Suprapubic skin (tissue), 4 donors: ENCODE data around the gene PAX7. TPM values are rescaled to one million over a fixed set of nuclear protein-coding genes. Genes with fewer than 3 reads are reported as not detected.

Experiments used
- DNase-seq, 2 donors: peaks; one replicate each; pipeline ENCODE4 v3.0.0-alpha.2; 2019; ENCODE audit warnings: low spot score in 2 of 2
- H3K27ac ChIP-seq: fragments of 200-600 bp; sonication (generic); one replicate; pipeline ENCODE4 v1.5.1; 2019
- H3K27me3 ChIP-seq: fragments of 200-600 bp; sonication (generic); one replicate; pipeline ENCODE4 v1.5.1; 2019
- H3K36me3 ChIP-seq: fragments of 200-600 bp; sonication (generic); one replicate; pipeline ENCODE4 v1.5.1; 2019
- H3K4me1 ChIP-seq: fragments of 200-600 bp; sonication (generic); one replicate; pipeline ENCODE4 v1.5.1; 2019
- H3K4me3 ChIP-seq: fragments of 200-600 bp; sonication (generic); one replicate; pipeline ENCODE4 v1.5.1; 2019; ENCODE audit warnings: mild to moderate bottlenecking
- H3K9me3 ChIP-seq: fragments of 200-600 bp; sonication (generic); one replicate; pipeline ENCODE4 v1.5.1; 2019
- EP300 ChIP-seq: sonication (generic); formaldehyde crosslinking; IDR thresholded peaks from one replicate; pipeline ENCODE4 v1.6.1; 2017; ENCODE audit warnings: antibody characterized with exemption
- POLR2A ChIP-seq, 2 donors: fragments of 450-650 bp; IDR thresholded peaks; one replicate each; pipeline ENCODE4 v1.6.1; 2017; ENCODE audit warnings: antibody characterized with exemption in 2 of 2, mild to moderate bottlenecking in 2 of 2, moderate library complexity in 2 of 2
- POLR2AphosphoS5 ChIP-seq, 3 donors: sonication (generic); formaldehyde crosslinking; IDR thresholded peaks; one replicate each; pipeline ENCODE4 v1.6.1; 2017; ENCODE audit warnings: antibody characterized with exemption in 3 of 3
- WGBS: methylation state at CpG from one replicate; pipeline ENCODE4 v1.1.5; 2018; 5-methylcytosine and 5-hydroxymethylcytosine counted together
- total RNA-seq, 4 donors: library from RNA; depleted of rRNA; stranded (reverse); fragments of >200 nt; gene quantifications; one replicate each; pipeline ENCODE4 v1.1.0, GENCODE V29; 2016
- TF ChIP-seq, protein P1 (sequence below), 2 donors: fragments of 200-600 bp in 1 of 2; fragments of 450-650 bp in 1 of 2; sonication (generic) in 1 of 2; IDR thresholded peaks; one replicate each; pipeline ENCODE4 v1.5.1; 2016 to 2019; ENCODE audit warnings: antibody characterized with exemption in 2 of 2, mild to moderate bottlenecking in 1 of 2, moderate library complexity in 1 of 2

Gene PAX7
- total RNA-seq, 4 donors from 2014 or later: 0.08 TPM; not detected in 3

DNA sequence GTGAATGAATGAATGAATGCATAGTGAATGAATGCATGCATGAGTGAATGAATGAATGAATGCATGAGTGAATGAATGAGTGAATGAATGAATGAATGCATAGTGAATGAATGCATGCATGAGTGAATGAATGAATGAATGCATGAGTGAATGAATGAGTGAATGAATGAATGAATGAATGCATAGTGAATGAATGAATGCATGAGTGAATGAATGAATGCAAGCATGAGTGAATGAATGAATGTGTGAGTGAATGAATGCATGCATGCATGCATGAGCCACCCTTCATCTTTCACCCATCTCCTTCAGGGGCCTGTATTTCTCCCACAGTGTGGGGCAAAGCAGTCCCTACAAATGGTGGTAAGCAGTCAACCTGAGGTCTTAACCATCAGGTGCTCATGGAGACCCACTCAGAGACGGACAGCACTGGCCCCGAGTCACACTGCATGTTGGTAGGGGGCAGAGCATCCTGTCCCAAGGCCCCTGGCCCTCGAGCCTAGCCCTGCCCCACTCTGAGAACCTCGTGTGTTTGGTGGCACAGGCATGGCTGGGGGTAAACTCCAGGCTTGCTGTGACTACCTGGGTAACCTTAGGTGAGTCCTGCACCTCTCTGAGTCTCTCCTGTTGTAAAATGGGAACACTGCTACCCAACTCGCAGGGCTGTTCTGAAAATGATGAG is 28.0 kb upstream of the PAX7 start:
- WGBS: 69% methylated on average over 5 of the region's 5 CpGs
- H3K36me3 ChIP-seq: no peaks in the 10 kb centered on the region
- H3K4me1 ChIP-seq: peaks cover 9% of the 10 kb centered on the region
- H3K4me3 ChIP-seq: no peak overlapping the region
- H3K9me3 ChIP-seq: no peaks in the 10 kb centered on the region
- TF ChIP-seq POLR2A (IDR thresholded peaks at IDR 0.05) (no peak), EP300 (no peak), POLR2AphosphoS5 (IDR thresholded peaks at IDR 0.05) (no peak)
- TF ChIP-seq, protein P1, sequence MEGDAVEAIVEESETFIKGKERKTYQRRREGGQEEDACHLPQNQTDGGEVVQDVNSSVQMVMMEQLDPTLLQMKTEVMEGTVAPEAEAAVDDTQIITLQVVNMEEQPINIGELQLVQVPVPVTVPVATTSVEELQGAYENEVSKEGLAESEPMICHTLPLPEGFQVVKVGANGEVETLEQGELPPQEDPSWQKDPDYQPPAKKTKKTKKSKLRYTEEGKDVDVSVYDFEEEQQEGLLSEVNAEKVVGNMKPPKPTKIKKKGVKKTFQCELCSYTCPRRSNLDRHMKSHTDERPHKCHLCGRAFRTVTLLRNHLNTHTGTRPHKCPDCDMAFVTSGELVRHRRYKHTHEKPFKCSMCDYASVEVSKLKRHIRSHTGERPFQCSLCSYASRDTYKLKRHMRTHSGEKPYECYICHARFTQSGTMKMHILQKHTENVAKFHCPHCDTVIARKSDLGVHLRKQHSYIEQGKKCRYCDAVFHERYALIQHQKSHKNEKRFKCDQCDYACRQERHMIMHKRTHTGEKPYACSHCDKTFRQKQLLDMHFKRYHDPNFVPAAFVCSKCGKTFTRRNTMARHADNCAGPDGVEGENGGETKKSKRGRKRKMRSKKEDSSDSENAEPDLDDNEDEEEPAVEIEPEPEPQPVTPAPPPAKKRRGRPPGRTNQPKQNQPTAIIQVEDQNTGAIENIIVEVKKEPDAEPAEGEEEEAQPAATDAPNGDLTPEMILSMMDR (IDR thresholded peaks at IDR 0.05): no peak
- H3K27ac ChIP-seq: no peak overlapping the region
- H3K27me3 ChIP-seq: peaks cover 29% of the 10 kb centered on the region
- DNase-seq: no peak

DNA sequence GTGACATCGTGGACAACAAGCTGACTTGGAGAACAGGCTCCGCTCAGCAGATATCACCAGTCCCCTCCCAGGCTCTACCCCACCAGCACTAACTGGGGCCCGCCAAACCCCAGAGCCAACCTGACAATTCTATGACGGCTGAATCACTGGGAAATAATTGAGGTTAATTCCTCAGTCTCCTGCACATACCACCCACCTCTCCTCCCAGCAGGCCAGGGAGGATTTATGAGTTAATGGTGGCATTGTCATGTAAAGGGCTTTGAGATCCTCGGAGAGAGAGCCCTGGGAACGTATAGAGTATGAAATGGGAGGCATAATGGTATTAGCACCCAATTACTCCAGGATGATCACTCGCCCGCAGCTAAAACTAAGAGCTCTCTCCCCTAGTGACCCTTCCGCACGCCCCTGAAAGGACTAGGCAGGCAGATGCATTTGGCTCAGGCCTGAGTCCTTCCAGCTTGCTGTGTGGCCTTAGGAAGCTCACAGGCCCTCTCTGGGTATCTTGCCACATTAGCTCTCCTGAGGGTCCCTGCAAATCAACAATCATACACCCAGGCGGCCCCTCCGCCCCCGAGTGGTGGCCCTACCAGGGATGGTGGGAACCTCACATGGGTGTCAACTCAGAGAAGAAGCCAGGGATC is 27.3 kb upstream of the PAX7 start:
- TF ChIP-seq POLR2A (IDR thresholded peaks at IDR 0.05) (no peak), EP300 (no peak), POLR2AphosphoS5 (IDR thresholded peaks at IDR 0.05) (no peak)
- TF ChIP-seq, protein P1 (IDR thresholded peaks at IDR 0.05): no peak
- DNase-seq: no peak
- Histone ChIP-seq H3K4me1 (peaks cover 9% of the 10 kb centered on the region), H3K27ac (no peak overlapping the region), H3K9me3 (no peaks in the 10 kb centered on the region), H3K36me3 (no peaks in the 10 kb centered on the region), H3K4me3 (no peak overlapping the region), H3K27me3 (peaks cover 32% of the 10 kb centered on the region)
- WGBS: 66% methylated on average over 5 of the region's 13 CpGs

DNA sequence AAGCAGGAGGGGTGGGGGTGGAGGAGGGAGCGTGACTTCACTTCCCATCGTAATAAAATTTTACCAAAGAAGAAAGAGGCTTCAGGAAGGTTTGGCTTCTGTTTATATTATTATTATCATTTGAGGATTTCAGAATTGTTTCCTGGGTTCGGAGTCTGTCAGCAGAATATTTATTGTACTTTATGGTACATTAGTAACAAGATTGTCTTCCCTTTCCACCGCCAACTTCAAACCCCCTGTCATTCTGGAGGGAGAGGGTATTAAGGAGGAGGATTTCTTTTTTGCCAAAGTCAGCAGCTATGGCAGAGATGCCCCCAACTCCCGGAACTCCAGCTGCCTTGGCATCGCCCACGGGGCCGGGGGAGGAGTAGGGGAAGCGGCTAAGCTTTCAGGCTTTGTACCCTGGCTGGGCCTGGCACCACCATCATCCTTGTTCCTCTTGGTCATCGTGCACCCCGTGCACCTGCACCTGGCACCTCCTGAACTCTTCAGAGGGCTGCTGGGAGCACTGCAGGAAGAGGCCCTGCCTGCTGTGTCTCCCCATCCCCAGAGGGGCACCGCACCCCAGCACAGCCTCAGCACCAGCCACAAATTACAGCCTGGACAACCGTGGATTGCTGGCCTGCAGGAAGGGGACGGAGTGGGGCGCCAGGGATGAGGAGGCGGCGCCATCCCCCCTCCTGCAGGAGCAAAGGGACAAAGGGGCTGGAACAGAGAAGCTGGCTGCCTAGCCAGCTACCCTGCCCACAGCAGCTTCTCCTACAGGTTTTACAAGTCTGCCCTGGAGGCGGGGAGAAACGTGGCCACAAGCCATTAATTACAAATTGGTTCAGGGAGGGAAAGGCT is 24.0 kb upstream of the PAX7 start:
- DNase-seq: peak in 1 of 2 donors; percentile 32
- H3K36me3 ChIP-seq: no peaks in the 10 kb centered on the region
- no peaks in the 10 kb centered on the region for H3K9me3 ChIP-seq
- no peak overlapping the region for H3K27ac ChIP-seq
- peaks cover 4% of the 10 kb centered on the region for H3K4me1 ChIP-seq
- H3K27me3 ChIP-seq: peaks cover 41% of the 10 kb centered on the region
- H3K4me3 ChIP-seq: no peak overlapping the region
- TF ChIP-seq, protein P1 (IDR thresholded peaks at IDR 0.05): no peak
- TF ChIP-seq POLR2A (IDR thresholded peaks at IDR 0.05): no peak
- no peak for TF ChIP-seq EP300
- no peak for TF ChIP-seq POLR2AphosphoS5 (IDR thresholded peaks at IDR 0.05)
- WGBS: 64% methylated on average over 16 of the region's 19 CpGs

DNA sequence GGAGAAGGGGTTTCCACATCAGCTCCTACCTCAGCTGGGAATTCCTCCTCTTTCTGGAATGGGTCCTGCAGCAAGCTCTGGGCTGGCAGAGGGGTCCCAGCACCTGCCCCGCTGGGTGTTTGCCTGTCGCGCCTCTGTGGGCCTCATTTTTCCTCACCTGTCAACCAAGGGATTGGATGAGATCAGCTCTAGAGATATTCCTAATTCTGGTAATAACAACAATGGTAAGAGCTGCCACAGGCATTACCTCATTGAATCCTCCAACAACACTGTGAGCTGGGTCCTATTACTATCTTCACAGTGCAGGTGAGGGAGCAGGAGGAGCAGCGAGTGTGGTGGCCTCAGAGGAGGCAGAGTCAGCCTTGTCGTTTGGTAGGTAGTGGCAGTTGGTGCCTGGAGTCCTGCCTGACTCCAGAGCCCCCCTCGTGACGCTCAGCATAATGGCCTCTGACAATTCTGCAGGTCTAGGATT is 23.3 kb upstream of the PAX7 start:
- no peak overlapping the region for H3K27ac ChIP-seq
- no peaks in the 10 kb centered on the region for H3K36me3 ChIP-seq
- 62% methylated on average over 7 of the region's 7 CpGs for WGBS
- peaks cover 47% of the 10 kb centered on the region for H3K27me3 ChIP-seq
- H3K9me3 ChIP-seq: no peaks in the 10 kb centered on the region
- H3K4me1 ChIP-seq: peaks cover 4% of the 10 kb centered on the region
- no peak overlapping the region for H3K4me3 ChIP-seq
- TF ChIP-seq EP300 (no peak), POLR2AphosphoS5 (IDR thresholded peaks at IDR 0.05) (no peak), POLR2A (IDR thresholded peaks at IDR 0.05) (no peak)
- TF ChIP-seq, protein P1 (IDR thresholded peaks at IDR 0.05): no peak
- DNase-seq: peak in 1 of 2 donors; percentile 15

DNA sequence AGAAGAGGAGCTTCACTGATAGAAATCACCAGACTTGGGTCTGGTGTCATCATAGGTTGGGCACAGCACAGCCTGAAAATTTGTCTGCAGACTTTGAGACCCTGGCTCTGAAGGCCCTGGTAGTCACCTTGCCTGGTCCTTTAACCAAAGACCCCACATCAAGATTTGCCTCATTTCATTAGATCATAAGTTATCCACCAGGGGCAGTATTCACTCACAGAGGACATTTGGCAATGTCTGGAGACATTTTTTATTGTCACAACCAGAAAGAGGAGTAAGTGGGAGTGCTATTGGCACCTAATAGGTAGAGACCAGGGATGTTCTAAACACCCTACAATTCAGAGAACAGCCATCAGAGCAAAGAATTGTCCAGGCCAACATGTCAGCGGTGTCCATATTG is 22.1 kb upstream of the PAX7 start:
- Histone ChIP-seq H3K9me3 (no peaks in the 10 kb centered on the region), H3K27ac (no peak overlapping the region), H3K27me3 (peaks cover 56% of the 10 kb centered on the region), H3K4me1 (peaks cover 4% of the 10 kb centered on the region), H3K4me3 (no peak overlapping the region), H3K36me3 (no peaks in the 10 kb centered on the region)
- DNase-seq: no peak
- WGBS: 87% methylated on average over 1 of the region's 1 CpG
- TF ChIP-seq EP300 (no peak), POLR2AphosphoS5 (IDR thresholded peaks at IDR 0.05) (no peak), POLR2A (IDR thresholded peaks at IDR 0.05) (no peak)
- TF ChIP-seq, protein P1 (IDR thresholded peaks at IDR 0.05): no peak
